Liver (tissue), 3 donors: ENCODE results near the gene MICAL2.

ENCODE experiments used
- ATF3 ChIP-seq: IDR thresholded peaks from 2 replicates; pipeline ENCODE4 v1.6.1; 2016; ENCODE audit warnings: antibody characterized with exemption
- CTCF ChIP-seq: fragments of 150-350 bp; IDR thresholded peaks from 2 replicates; pipeline ENCODE4 v1.5.1; 2017; ENCODE audit warnings: improper control_type of control experiment, low read depth, low read length; ENCODE audit not compliant: missing input control
- EGR1 ChIP-seq, 2 donors: IDR thresholded peaks; 2 replicates each; pipeline ENCODE4 v1.6.1; 2016 to 2018; ENCODE audit warnings: antibody characterized with exemption in 2 of 2, low read depth in 2 of 2
- FOXA1 ChIP-seq: IDR thresholded peaks from 2 replicates; pipeline ENCODE4 v1.6.1; 2016; ENCODE audit warnings: antibody characterized with exemption
- FOXA2 ChIP-seq: IDR thresholded peaks from 2 replicates; pipeline ENCODE4 v1.6.1; 2016; ENCODE audit warnings: antibody characterized with exemption
- GABPA ChIP-seq, 2 donors: IDR thresholded peaks in 1 of 2; conservative IDR thresholded peaks in 1 of 2; 2 replicates each; pipeline ENCODE4 v1.6.1; 2016; ENCODE audit warnings: antibody characterized with exemption in 2 of 2, mild to moderate bottlenecking in 1 of 2, moderate library complexity in 1 of 2
- JUND ChIP-seq, 2 donors: IDR thresholded peaks; 2 replicates each; pipeline ENCODE4 v1.6.1; 2016; ENCODE audit warnings: antibody characterized with exemption in 2 of 2
- MAX ChIP-seq: IDR thresholded peaks from 2 replicates; pipeline ENCODE4 v1.6.1; 2016; ENCODE audit warnings: antibody characterized with exemption
- RAD21 ChIP-seq, 2 donors: IDR thresholded peaks; 2 replicates each; pipeline ENCODE4 v1.6.1; 2016; ENCODE audit warnings: antibody characterized with exemption in 2 of 2, mild to moderate bottlenecking in 2 of 2
- REST ChIP-seq: IDR thresholded peaks from 2 replicates; pipeline ENCODE4 v1.6.1; 2016; ENCODE audit warnings: antibody characterized with exemption, mild to moderate bottlenecking
- SP1 ChIP-seq: IDR thresholded peaks from 2 replicates; pipeline ENCODE4 v1.6.1; 2018; ENCODE audit warnings: antibody characterized with exemption, mild to moderate bottlenecking
- TAF1 ChIP-seq: conservative IDR thresholded peaks from 2 replicates; pipeline ENCODE4 v1.6.1; 2016; ENCODE audit warnings: antibody characterized with exemption, mild to moderate bottlenecking
- YY1 ChIP-seq: IDR thresholded peaks from 2 replicates; pipeline ENCODE4 v1.6.1; 2016; ENCODE audit warnings: antibody characterized with exemption, mild to moderate bottlenecking
- ZBTB33 ChIP-seq: IDR thresholded peaks from 2 replicates; pipeline ENCODE4 v1.6.1; 2016; ENCODE audit warnings: antibody characterized with exemption
- donor health status: healthy.
- donor health status: healthy.

GRCh38 chr11:12077535-12078280 is 32.7 kb upstream of the MICAL2 start:
- no peak for TF ChIP-seq CTCF
- TF ChIP-seq TAF1, result no peak
- no peak for TF ChIP-seq MAX
- no peak for TF ChIP-seq RAD21 (IDR thresholded peaks at IDR 0.05)
- no peak for TF ChIP-seq ATF3
- TF ChIP-seq REST, result no peak
- no peak for TF ChIP-seq GABPA (IDR thresholded peaks at IDR 0.05 in 1 of 2, conservative IDR thresholded peaks at IDR 0.05 in 1 of 2)
- TF ChIP-seq SP1, result no peak
- no peak for TF ChIP-seq EGR1 (IDR thresholded peaks at IDR 0.05; ENCODE audit: low read depth in 2 of 2)
- no peak for TF ChIP-seq ZBTB33
- TF ChIP-seq JUND (IDR thresholded peaks at IDR 0.05), result no peak
- TF ChIP-seq YY1, result no peak
- TF ChIP-seq FOXA2, result no peak
- no peak for TF ChIP-seq FOXA1
